Peyer's patch (tissue), 4 donors: ENCODE measurements around the gene RMRP. TPM values are rescaled to one million over a fixed set of nuclear protein-coding genes. Genes with fewer than 3 reads are reported as not detected.

Experiments used
- DNase-seq, 3 donors: peaks; one replicate each; pipeline ENCODE4 v3.0.0-alpha.2; 2017 to 2019
- H3K27ac ChIP-seq, 4 donors: fragments of 200-600 bp; sonication (generic); one replicate each; pipeline ENCODE4 v1.5.1; 2016 to 2019
- H3K27me3 ChIP-seq, 2 donors: fragments of 200-600 bp; sonication (generic); one replicate each; pipeline ENCODE4 v1.5.1; 2019
- H3K36me3 ChIP-seq, 3 donors: fragments of 200-600 bp; sonication (generic); one replicate each; pipeline ENCODE4 v1.5.1; 2016 to 2019
- H3K4me1 ChIP-seq, 4 donors: fragments of 200-600 bp; sonication (generic); one replicate each; pipeline ENCODE4 v1.5.1; 2016 to 2019
- H3K4me3 ChIP-seq, 4 donors: fragments of 200-600 bp; sonication (generic); 1 replicate in 3 of 4; 2 replicates in 1 of 4; pipeline ENCODE4 v1.5.1; 2016 to 2019; ENCODE audit warnings: mild to moderate bottlenecking in 1 of 4
- H3K9me3 ChIP-seq, 4 donors: fragments of 200-600 bp; sonication (generic); one replicate each; pipeline ENCODE4 v1.5.1; 2016 to 2019; ENCODE audit warnings: mild to moderate bottlenecking in 1 of 4
- CTCF ChIP-seq, 6 experiments: fragments of 450-650 bp in 4 of 6; fragments of 200-600 bp in 2 of 6; sonication (generic) in 1 of 6; IDR thresholded peaks; one replicate each; pipeline ENCODE4 v1.5.1; 2017 to 2019; ENCODE audit warnings: antibody characterized with exemption in 6 of 6, mild to moderate bottlenecking in 3 of 6, moderate library complexity in 1 of 6
- POLR2A ChIP-seq, 2 donors: fragments of 450-650 bp; IDR thresholded peaks; one replicate each; pipeline ENCODE4 v1.5.1; 2017; ENCODE audit warnings: antibody characterized with exemption in 2 of 2, mild to moderate bottlenecking in 2 of 2, moderate library complexity in 2 of 2
- total RNA-seq, 4 donors: library from RNA; depleted of rRNA; stranded (reverse); fragments of >200 nt; gene quantifications; one replicate each; pipeline ENCODE4 v1.1.0, GENCODE V29; 2016

RMRP gene
- total RNA-seq, 4 donors from 2014 or later: 1,673 to 3,824 (median 2,659) TPM; not detected in 1

DNA sequence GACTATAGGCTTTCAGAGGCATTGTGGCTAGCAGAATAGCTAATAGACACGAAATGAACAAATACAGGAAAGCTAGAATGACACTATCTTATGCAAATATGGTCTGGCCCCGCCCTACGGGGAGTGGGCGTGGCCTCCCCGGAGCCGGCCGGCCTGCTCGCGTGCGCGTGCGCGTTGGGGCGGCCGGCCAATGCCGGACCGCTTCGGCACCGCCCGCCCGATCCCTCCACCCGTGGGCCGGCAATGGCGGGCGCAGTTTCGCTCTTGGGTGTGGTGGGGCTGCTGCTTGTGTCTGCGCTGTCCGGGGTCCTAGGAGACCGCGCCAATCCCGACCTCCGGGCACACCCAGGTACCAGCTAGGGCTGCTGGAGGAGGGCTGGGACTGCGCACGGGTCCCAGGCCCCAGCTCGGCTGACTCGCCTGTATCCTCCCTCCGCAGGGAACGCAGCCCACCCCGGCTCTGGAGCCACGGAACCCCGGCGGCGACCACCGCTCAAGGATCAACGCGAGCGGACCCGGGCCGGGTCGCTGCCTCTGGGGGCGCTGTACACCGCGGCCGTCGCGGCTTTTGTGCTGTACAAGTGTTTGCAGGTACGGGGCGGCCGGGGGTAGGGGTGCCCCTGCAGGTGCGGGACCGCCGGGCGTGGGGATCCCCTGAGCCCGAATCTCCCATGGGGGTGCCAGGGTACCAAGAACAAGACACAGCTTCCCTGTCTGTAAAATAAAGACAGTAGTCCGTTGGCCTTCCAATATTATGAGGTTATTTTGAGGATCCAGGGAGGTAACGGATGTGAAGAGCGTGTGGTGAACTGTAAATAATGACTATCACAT is 533 bp upstream of the RMRP start, which contains the start of gene CCDC107:
Gene CCDC107 (plus strand): TSS at position 156 of the 831 bp plus-strand sequence. CDS start 88 bp downstream, at position 244.
- DNase-seq: peak; percentile 84 to 92 (median 92)
- peak within 1 kb of the TSS; percentile 91 to 99 (median 94) for H3K27ac ChIP-seq

GRCh38 chr9:35656831-35657545 is 831 bp downstream of the RMRP start:
- peaks cover 0 to 38% (median 6%) of the 10 kb centered on the region in 4 donors for H3K4me1 ChIP-seq
- peak overlapping the region; percentile 19 to 99 (median 82) for H3K4me3 ChIP-seq
- peak overlapping the region; percentile 91 to 99 (median 94) for H3K27ac ChIP-seq
- no peak for TF ChIP-seq CTCF (IDR thresholded peaks at IDR 0.05)
- TF ChIP-seq POLR2A (IDR thresholded peaks at IDR 0.05): no peak
- H3K36me3 ChIP-seq: peaks cover 0 to 6% (median 0%) of the 10 kb centered on the region in 3 donors
- H3K27me3 ChIP-seq: no peaks in the 10 kb centered on the region
- no peak for DNase-seq
- no peaks in the 10 kb centered on the region for H3K9me3 ChIP-seq

More for the DNA sequence above, 533 bp upstream of the RMRP start, which contains the start of gene CCDC107:
- H3K4me1 ChIP-seq: peaks cover 0 to 32% (median 6%) of the 10 kb centered on the region in 4 donors
- no peaks in the 10 kb centered on the region for H3K27me3 ChIP-seq
- H3K36me3 ChIP-seq: peaks cover 0 to 6% (median 0%) of the 10 kb centered on the region in 3 donors
- no peaks in the 10 kb centered on the region for H3K9me3 ChIP-seq
- peak within 1 kb of the TSS; percentile 72 to 99 (median 86) for H3K4me3 ChIP-seq
- TF ChIP-seq CTCF (IDR thresholded peaks at IDR 0.05) (peak; percentile 34 to 79 (median 70)), POLR2A (IDR thresholded peaks at IDR 0.05) (peak; percentile 89 to 94)

GRCh38 chr9:35656348-35656747 is 1.5 kb downstream of the RMRP start:
- DNase-seq: no peak
- H3K27ac ChIP-seq: peak overlapping the region in 2 of 4 donors; percentile 97 to 99
- peaks cover 0 to 6% (median 0%) of the 10 kb centered on the region in 3 donors for H3K36me3 ChIP-seq
- TF ChIP-seq CTCF (IDR thresholded peaks at IDR 0.05) (no peak), POLR2A (IDR thresholded peaks at IDR 0.05) (no peak)
- no peaks in the 10 kb centered on the region for H3K9me3 ChIP-seq
- H3K4me3 ChIP-seq: no peak overlapping the region
- H3K27me3 ChIP-seq: no peaks in the 10 kb centered on the region
- peaks cover 0 to 33% (median 6%) of the 10 kb centered on the region in 4 donors for H3K4me1 ChIP-seq

GRCh38 chr9:35653611-35654010 is 4.2 kb downstream of the RMRP start:
- H3K9me3 ChIP-seq: no peaks in the 10 kb centered on the region
- no peak overlapping the region for H3K27ac ChIP-seq
- no peaks in the 10 kb centered on the region for H3K27me3 ChIP-seq
- peaks cover 0 to 17% (median 4%) of the 10 kb centered on the region in 4 donors for H3K4me1 ChIP-seq
- TF ChIP-seq POLR2A (IDR thresholded peaks at IDR 0.05) (no peak), CTCF (IDR thresholded peaks at IDR 0.05) (no peak)
- no peak overlapping the region for H3K4me3 ChIP-seq
- peak in 1 of 3 donors; percentile 34 for DNase-seq
- H3K36me3 ChIP-seq: no peaks in the 10 kb centered on the region

DNA sequence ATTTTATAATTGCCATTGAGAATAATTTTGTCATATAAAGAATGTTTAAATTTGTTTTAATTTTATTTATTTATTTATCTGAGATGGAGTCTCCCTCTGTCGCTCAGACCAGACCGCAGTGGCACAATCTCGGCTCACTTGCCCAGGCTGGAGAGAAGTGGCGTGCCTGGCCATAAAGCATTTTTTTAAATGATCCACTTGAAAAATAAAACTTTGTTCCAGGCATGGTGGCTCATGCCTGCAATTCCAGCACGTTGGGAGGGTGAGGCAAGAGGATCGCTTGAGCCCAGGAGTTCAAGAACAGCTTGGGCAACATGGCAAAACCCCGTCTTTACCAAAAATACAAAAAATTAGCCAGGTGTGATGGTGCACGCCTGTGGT is 5.0 kb downstream of the RMRP start:
- no peaks in the 10 kb centered on the region for H3K27me3 ChIP-seq
- peak in 2 of 3 donors; percentile 44 to 51 for DNase-seq
- H3K4me3 ChIP-seq: no peak overlapping the region
- H3K36me3 ChIP-seq: no peaks in the 10 kb centered on the region
- TF ChIP-seq POLR2A (IDR thresholded peaks at IDR 0.05) (no peak), CTCF (IDR thresholded peaks at IDR 0.05) (no peak)
- H3K9me3 ChIP-seq: no peaks in the 10 kb centered on the region
- H3K4me1 ChIP-seq: peaks cover 0 to 17% (median 7%) of the 10 kb centered on the region in 4 donors
- peak overlapping the region; percentile 4 to 80 (median 50) for H3K27ac ChIP-seq
